Ascending aorta (tissue), 2 donors: Measurements from ENCODE around the gene COLEC11. TPM values are rescaled to one million over a fixed set of nuclear protein-coding genes. Genes with fewer than 3 reads are reported as not detected.

ENCODE experiments used
- DNase-seq, 2 donors: peaks; one replicate each; pipeline ENCODE4 v3.0.0-alpha.2; 2019; ENCODE audit warnings: low spot score in 2 of 2
- H3K27ac ChIP-seq, 2 donors: fragments of 200-600 bp; sonication (generic); one replicate each; pipeline ENCODE4 v1.5.1; 2016 to 2017; ENCODE audit warnings: mild to moderate bottlenecking in 1 of 2
- H3K27me3 ChIP-seq: fragments of 200-600 bp; sonication (generic); one replicate; pipeline ENCODE4 v1.5.1; 2017
- H3K36me3 ChIP-seq, 2 donors: fragments of 200-600 bp; sonication (generic); one replicate each; pipeline ENCODE4 v1.5.1; 2016
- H3K4me1 ChIP-seq, 2 donors: fragments of 200-600 bp; sonication (generic); one replicate each; pipeline ENCODE4 v1.5.1; 2016 to 2017; ENCODE audit warnings: mild to moderate bottlenecking in 1 of 2
- H3K4me3 ChIP-seq, 2 donors: fragments of 200-600 bp; sonication (generic); one replicate each; pipeline ENCODE4 v1.5.1; 2016 to 2017; ENCODE audit warnings: mild to moderate bottlenecking in 1 of 2
- H3K9me3 ChIP-seq, 2 donors: fragments of 200-600 bp; sonication (generic); one replicate each; pipeline ENCODE4 v1.5.1; 2016
- CTCF ChIP-seq, 3 experiments: fragments of 200-600 bp in 2 of 3; fragments of 450-650 bp in 1 of 3; sonication (generic) in 2 of 3; IDR thresholded peaks; one replicate each; pipeline ENCODE4 v1.5.1; 2016 to 2019; ENCODE audit warnings: antibody characterized with exemption in 3 of 3, mild to moderate bottlenecking in 1 of 3, moderate library complexity in 1 of 3
- intact Hi-C: fragments of 100-400 bp; cut with DNase I; formaldehyde crosslinking; loops from one replicate; pipeline ENCODE4 v1.15.1; 2023
- total RNA-seq: library from RNA; depleted of rRNA; stranded (reverse); fragments of >200 nt; gene quantifications from one replicate; pipeline ENCODE4 v1.1.0, GENCODE V29; 2016

Gene COLEC11
- total RNA-seq, 1 donor from 2014 or later: 0.75 TPM

- no peaks in the 10 kb centered on the region for H3K9me3 ChIP-seq
- intact Hi-C loops: no loop called here
These were observed 53.1 kb downstream of the COLEC11 start for GRCh38 chr2:3647831-3648651.

GRCh38 chr2:3648652-3649177, 53.8 kb downstream of the COLEC11 start:
- TF ChIP-seq CTCF (IDR thresholded peaks at IDR 0.05): no peak
- H3K36me3 ChIP-seq: no peaks in the 10 kb centered on the region
- peaks cover 3 to 5% of the 10 kb centered on the region in 2 donors for H3K4me1 ChIP-seq
- no peaks in the 10 kb centered on the region for H3K9me3 ChIP-seq
- no peaks in the 10 kb centered on the region for H3K27me3 ChIP-seq
- no peak overlapping the region for H3K4me3 ChIP-seq
- intact Hi-C loops: no loop called here
- no peak for DNase-seq
- no peak overlapping the region for H3K27ac ChIP-seq

More at GRCh38 chr2:3647831-3648651, 53.1 kb downstream of the COLEC11 start:
- Histone ChIP-seq H3K4me3 (no peak overlapping the region), H3K27me3 (no peaks in the 10 kb centered on the region), H3K36me3 (no peaks in the 10 kb centered on the region), H3K4me1 (peaks cover 3 to 5% of the 10 kb centered on the region in 2 donors), H3K27ac (no peak overlapping the region)
- no peak for DNase-seq
- no peak for TF ChIP-seq CTCF (IDR thresholded peaks at IDR 0.05)

- Histone ChIP-seq H3K4me3 (no peak overlapping the region), H3K4me1 (peaks cover 3 to 5% of the 10 kb centered on the region in 2 donors), H3K9me3 (no peaks in the 10 kb centered on the region), H3K27ac (no peak overlapping the region), H3K36me3 (no peaks in the 10 kb centered on the region), H3K27me3 (no peaks in the 10 kb centered on the region)
- DNase-seq: no peak
- intact Hi-C loops: no loop called here
- no peak for TF ChIP-seq CTCF (IDR thresholded peaks at IDR 0.05)
These were observed 54.7 kb downstream of the COLEC11 start for GRCh38 chr2:3649581-3649980.

GRCh38 chr2:3650140-3650920, 55.4 kb downstream of the COLEC11 start:
- DNase-seq: no peak
- Histone ChIP-seq H3K36me3 (no peaks in the 10 kb centered on the region), H3K4me1 (peaks cover 3 to 5% of the 10 kb centered on the region in 2 donors), H3K27ac (no peak overlapping the region), H3K4me3 (peak overlapping the region in 1 of 2 donors; percentile 27), H3K27me3 (no peaks in the 10 kb centered on the region), H3K9me3 (no peaks in the 10 kb centered on the region)
- intact Hi-C loops: loop anchor here (2.0 to 10.0 kb wide), 3 partner anchors 93 to 1796 kb away; partner anchors contain the start of gene RNASEH1
- no peak for TF ChIP-seq CTCF (IDR thresholded peaks at IDR 0.05)

GRCh38 chr2:3651691-3652648, 57.1 kb downstream of the COLEC11 start:
- intact Hi-C loops: loop anchor here (2.0 to 10.0 kb wide), 3 partner anchors 95 to 1797 kb away; partner anchors contain the start of gene RNASEH1
- no peak for DNase-seq

More at GRCh38 chr2:3651691-3652648, 57.1 kb downstream of the COLEC11 start:
- TF ChIP-seq CTCF (IDR thresholded peaks at IDR 0.05): no peak
- no peaks in the 10 kb centered on the region for H3K9me3 ChIP-seq
- no peaks in the 10 kb centered on the region for H3K36me3 ChIP-seq
- no peaks in the 10 kb centered on the region for H3K27me3 ChIP-seq
- H3K4me1 ChIP-seq: peaks cover 3 to 5% of the 10 kb centered on the region in 2 donors
- H3K27ac ChIP-seq: peak overlapping the region; percentile 13 to 37
- H3K4me3 ChIP-seq: peak overlapping the region; percentile 17 to 55
